Fibroblast of skin of left biceps (primary cell): ENCODE data around the gene TMEM212.
"Not testable (repeated sequence)": the region's sequence is repeated elsewhere in the genome, so short reads cannot be mapped to it uniquely, and the experiment has no call there.

Experiments used
- DNase-seq, 2 experiments: peaks; one replicate each; pipeline ENCODE4 v3.0.0-alpha.2; 2013; ENCODE audit warnings: low read depth in 2 of 2

Gene TMEM212

DNA sequence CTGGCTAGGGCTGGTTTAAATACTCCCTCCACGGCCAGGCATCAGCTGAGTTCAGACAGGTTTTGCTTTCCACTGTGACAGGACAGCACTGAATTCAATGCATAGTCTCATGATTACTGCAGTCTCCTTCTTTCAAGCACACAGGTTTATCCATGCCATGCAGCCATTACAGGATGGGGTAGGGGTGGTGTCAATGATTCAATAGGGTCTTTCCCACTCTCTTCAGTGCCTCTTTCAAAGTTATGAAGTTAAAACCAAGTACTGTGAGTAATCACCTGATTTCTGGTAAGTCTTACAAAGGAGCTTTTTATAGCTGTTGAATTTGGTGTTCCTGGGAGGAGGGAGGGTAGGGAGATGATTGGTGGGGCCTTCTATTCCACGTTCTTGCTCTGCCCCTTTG is 47.2 kb downstream of the TMEM212 start:
- no peak for DNase-seq

DNA sequence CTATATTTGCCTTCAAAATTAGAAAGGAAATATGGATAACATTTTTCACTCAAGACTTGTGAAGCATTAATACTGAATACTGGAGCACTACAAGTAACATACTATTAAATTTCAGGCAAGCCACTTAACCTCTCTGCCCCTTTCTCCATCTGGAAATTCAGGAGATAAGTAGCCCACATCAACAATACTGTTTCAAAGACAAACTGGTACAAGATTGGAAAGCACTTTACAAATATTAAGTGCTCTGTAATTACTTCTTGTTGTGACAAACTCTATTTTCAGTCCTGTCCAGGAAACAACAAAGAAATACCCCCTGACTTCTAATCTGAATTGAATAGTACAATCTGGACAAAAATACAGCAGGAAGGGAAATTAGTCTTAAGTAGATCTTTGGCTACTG is 49.3 kb downstream of the TMEM212 start:
- DNase-seq: no peak

DNA sequence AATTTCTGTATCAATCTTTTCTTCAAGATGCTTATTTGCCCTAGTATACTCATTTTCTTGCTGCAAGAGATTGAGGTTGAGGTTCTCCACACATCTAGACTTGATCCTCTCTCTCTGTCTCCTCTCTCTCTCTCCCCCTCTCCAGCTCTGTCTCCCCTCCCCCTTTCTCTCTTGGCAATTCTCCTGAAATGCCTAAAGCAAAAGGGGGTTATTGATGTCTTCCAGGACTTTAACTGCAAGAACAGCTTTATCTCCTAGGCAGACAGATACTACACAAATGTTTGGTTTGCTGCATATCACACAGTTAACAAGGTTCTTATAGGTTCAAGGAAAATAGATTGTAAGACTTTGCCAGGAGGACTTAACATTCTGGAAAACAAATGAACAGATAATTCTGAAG is 52.1 kb downstream of the TMEM212 start:
- no peak for DNase-seq

DNA sequence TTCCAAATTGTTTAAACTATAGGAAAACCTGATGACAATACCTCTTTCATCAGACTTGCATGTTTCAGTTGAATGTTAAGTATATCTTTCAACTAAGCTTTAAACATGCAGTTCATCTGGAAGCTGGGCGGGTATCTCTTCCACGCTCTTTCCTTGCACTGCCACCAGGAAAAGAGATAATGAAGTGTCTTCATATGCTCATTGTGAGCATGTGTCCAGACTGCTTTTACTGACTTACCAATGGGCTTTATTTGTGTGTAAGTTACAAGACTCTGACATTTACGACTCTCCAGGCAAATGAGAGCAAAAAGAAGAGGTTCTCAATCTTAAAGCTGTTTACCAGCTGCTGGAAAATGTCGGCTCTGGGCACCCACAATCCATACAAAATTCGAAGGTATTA is 52.8 kb downstream of the TMEM212 start:
- no peak for DNase-seq

DNA sequence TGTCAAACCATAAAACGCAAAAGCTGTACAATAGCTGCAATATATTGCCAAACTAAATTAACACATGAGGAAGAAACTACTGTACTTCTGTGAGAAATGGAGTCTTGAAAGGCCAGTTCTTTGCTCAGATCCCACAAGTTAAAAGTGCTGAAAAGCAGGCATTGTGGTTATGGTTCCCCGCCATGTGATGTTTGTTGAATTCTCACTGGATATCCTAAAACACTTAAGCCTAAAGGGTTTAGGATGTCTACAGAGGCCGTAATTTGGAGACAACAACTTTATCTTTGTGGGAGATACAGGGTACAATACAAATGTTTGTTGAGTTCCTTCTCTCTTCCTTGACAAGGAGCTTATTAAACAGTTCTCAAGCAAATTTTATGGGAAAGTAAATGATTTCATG is 53.2 kb downstream of the TMEM212 start:
- no peak for DNase-seq

DNA sequence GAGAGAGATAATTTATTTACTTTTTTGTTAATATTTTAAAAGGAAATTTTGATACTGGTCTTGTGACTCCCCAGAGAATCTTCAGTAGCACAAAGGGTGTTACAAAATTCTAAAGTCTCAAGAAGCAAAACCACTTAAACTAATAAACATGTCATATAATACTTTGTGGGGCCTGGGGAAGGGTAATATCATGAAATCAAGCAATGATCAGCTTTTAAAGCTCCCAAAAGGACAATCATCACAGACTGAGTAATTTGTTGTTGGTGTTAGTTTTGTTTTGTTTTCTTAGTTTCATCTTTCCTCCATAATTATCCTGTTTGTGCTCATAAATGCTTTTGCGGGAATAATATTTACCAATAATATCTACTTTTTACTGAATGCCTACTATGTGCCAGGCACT is 55.0 kb downstream of the TMEM212 start:
- no peak for DNase-seq

DNA sequence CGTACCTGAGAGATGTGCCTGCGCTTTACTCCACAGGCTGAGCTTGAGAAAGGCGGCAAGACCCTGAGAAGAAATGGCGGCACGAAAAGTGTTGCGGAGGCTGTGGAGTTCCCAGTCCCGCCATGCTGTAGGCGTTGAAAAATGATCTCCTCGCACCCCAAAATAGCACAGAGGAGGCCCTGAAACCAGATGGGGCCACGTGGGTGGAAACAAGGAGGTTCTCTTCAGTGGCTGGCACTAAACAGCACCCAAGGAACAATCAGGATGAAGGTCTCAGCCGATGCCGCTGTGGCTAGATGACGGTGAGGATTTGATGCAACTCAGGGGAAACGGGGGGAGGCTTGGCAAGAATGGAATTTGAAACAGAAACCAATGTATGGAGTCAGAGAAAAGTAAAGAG is 57.3 kb downstream of the TMEM212 start:
- DNase-seq: no peak

DNA sequence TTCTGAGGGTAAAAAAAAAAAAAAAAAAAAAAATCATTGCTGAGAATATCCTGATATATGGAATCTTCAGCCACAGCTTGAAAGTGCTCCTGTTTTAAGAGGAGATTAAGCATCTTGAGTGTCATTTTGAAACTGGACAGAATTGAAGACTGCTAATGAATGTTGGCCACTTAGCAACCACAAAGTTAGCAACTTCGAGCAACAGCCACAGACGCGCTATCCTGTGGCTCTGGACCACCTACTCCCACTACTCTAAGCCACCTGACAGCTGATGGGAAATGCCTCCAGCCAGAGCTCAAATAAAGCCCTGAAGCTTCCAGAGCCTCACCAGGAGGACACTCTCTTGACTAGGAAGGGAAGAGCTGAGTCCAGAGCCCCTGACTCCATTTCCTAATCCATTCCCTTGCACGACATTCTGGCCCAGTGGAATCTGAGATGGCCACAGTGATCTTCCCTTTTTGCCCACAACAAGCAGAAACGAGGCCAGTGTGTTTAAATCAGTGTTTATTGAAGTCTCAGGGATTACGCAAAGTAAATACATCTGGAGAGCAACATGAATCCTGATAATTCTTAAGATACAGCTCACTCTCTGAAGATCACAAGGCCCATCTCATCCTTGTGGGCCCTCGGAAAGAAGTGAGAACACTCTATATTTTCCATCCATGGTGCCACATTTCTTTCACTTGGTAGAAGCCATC is 58.6 kb downstream of the TMEM212 start:
- no peak for DNase-seq

DNA sequence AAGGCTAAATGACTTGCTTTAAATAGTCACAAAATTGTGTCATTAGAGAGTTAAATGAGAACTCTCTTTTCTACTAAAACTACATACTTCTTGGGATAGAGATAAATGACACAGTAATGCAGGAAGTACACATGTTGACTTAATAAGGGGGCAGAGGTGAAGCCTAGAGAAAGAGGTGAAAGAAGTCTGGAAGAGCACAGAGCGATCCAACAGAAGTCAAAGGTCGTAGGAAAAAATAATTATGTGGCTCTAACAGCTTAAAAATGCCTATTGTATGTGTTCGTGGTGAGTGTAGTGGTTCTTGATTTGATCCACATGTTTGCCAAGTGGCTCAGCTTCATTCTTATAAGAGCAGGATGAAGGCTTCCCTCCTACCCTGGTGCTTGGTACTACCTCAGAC is 61.7 kb downstream of the TMEM212 start:
- no peak for DNase-seq

DNA sequence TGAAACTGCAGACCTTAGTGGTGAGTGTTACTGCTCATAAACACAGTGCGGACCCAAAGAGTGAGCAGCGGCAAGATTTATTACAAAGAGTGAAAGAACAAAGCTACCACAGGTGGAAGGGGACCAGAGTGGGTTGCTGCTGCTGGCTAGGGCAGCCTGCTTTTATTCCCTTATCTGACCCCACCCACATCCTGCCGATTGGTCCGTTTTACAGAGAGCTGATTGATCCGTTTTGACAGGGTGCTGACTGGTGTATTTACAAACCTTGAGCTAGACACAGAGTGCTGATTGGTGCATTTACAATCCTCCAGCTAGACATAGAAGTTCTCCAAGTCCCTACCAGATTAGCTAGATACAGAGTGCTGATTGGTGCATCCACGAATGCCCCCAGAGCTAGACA is 63.4 kb downstream of the TMEM212 start:
- not testable (repeated sequence) for DNase-seq

DNA sequence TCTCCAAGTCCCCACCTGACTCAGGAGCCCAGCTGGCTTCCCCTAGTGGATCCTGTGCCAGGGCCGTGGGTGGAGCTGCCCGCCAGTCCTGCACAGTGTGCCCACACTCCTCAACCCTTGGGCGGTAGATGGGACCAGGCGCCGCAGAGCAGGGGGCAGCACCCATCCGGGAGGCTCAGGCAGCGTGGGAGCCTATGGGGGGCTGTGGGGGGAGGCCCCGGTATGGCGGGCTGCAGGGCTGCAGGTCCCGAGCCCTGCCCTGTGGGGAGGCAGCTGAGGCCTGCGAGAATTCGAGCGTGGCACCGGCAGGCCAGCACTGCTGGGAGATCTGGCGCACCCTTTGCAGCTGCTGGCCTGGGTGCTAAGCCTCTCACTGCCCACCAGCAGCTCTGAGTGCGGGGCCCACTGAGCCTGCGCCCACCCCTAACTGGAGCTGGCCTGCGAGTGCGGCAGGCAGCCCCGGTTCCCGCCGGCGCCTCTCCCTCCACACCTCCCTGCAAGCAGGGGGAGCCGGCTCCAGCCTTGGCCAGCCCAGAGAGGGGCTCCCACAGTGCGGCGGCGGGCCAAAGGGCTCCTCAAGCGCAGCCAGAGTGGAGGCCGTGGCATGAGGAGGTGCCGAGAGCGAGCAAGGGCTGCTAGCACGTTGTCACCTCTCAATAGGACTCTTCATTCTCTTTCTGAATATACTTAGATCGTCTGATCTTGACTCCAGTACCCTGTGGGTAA is 64.0 kb downstream of the TMEM212 start:
- no peak for DNase-seq

DNA sequence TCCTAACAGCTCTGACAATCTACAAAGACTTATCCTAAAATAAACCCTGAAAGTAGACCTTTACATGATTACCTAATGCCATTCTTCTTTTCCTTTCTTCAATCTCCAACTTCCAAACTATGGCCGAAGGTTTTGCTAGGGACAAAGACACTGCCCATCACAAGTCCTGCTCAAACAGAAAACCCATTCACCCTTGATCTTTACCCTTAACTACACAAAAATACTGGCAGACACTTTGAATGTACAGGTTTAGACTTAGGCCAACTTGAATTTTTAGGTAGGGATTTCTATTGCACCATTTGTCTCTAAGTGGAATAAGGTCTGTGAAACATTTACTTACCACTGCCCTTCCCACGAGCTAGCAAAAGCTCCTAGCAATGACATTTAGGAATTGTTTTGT is 64.6 kb downstream of the TMEM212 start:
- no peak for DNase-seq

DNA sequence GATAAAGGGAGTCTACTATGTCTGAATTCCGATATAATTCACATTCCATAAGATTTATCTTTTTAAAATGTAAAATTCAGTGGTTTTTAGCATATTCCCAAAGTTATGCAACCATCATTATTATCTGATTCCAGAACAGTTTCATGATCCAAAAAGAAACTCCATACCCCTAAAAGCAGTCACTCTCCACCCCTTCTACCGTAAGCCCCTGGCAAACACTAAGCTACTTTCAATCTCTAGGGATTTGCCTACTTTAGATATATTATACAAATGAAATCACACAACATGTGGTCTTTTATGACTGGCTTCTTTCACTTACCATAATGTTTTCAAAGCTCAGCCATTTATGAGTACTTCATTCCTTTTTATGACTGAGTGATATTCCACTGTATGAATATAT is 65.6 kb downstream of the TMEM212 start:
- no peak for DNase-seq
